ENCODE measurements around the gene MPRIP. TPM values are rescaled to one million over a fixed set of nuclear protein-coding genes. Genes with fewer than 3 reads are reported as not detected.
A peak's percentile ranks its signal among the peaks of the same experiment; 100 is the strongest.

MPRIP gene
- polyA plus RNA-seq, 1 of the 3 experiments (the other 2 are of a cell fraction) = 64.4 TPM

DNA sequence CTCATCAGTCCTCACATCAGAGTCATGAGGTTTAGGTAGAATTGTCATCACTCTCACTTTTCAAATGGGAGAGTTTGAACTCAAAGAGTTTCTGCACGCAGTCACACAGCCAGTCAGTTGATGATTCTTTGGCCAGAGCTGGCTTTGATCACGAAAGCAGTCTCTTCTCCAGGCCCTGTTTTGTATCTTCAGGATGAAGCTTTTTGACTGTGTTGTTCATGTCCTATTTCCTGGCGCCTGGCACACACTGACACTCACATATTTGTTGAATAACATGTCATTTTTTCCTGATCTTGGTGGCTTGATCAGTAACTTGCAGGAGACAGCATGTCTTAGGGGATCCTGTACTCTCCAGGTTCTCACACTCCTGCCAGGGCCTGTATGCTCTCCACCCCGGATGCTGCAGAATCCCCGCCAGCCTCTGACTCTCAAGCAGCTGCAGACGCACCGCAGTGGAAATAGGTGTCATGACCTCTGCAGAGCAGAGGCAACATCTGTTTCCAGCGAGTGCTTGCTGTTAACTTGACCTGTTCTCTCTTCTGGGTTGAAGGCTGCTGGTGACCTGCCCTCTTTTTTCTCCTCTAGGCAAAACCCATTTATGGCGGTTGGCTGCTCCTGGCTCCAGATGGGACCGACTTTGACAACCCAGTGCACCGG lies 33.0 kb downstream of the MPRIP start:
- CTCF ChIA-PET = interaction anchor here (0.8 to 1.0 kb wide), 2 partner anchors 15 to 20 kb away, joined by 3 read pairs; no protein-coding TSS in a partner anchor
- Histone ChIP-seq H3K9me2 (no peaks in the 10 kb centered on the region), H3K4me3 (ENCODE audit: low read depth in 2 of 2, low read length in 1 of 2) (no peak overlapping the region), H3K36me3 (replicated peaks in 1 of 2; ENCODE audit: control insufficient read depth in 1 of 2, insufficient read depth in 2 of 2, low read length in 1 of 2) (peaks cover 20 to 31% of the 10 kb centered on the region in 2 experiments), H2AFZ (ENCODE audit: low read depth) (no peak overlapping the region), H3K4me1 (ENCODE audit: control insufficient read depth in 1 of 2, insufficient read depth in 2 of 2, low read depth in 1 of 2, low read length in 1 of 2) (peaks cover 0 to 62% of the 10 kb centered on the region in 2 experiments; a peak in 2 of 4 replicates), H3K9ac (no peak overlapping the region), H3K27me3 (ENCODE audit: insufficient read depth) (no peaks in the 10 kb centered on the region), H3F3A (replicated peaks; ENCODE audit: insufficient read depth) (no peaks in the 10 kb centered on the region), H3K27ac (ENCODE audit: low read depth in 2 of 2, low read length in 1 of 2) (peak overlapping the region; percentile 8 to 76; a peak in 2 of 4 replicates), H4K20me1 (ENCODE audit: insufficient read depth) (peaks cover 98% of the 10 kb centered on the region), H3K4me2 (no peak overlapping the region), H3K79me2 (ENCODE audit: insufficient read depth) (peaks cover 100% of the 10 kb centered on the region), H3K9me3 (no peaks in the 10 kb centered on the region)
- peak; percentile 68 for DNase-seq
- TF ChIP-seq RCOR1 (IDR thresholded peaks at IDR 0.05; ENCODE audit: low read length) (peak; percentile 38; the same call in 1 of the 2 replicates), IRF3 (IDR thresholded peaks at IDR 0.05; ENCODE audit: low read depth, low read length) (no peak), FOSL2 (IDR thresholded peaks at IDR 0.05; ENCODE audit: borderline replicate concordance, low read depth) (no peak), EP300 (IDR thresholded peaks at IDR 0.05; ENCODE audit: borderline replicate concordance in 1 of 2, low read depth in 1 of 2, low read length in 1 of 2) (peak in 1 of 2 experiments; percentile 17; a peak in 1 of 4 replicates)
- TF ChIP-seq, protein P1, sequence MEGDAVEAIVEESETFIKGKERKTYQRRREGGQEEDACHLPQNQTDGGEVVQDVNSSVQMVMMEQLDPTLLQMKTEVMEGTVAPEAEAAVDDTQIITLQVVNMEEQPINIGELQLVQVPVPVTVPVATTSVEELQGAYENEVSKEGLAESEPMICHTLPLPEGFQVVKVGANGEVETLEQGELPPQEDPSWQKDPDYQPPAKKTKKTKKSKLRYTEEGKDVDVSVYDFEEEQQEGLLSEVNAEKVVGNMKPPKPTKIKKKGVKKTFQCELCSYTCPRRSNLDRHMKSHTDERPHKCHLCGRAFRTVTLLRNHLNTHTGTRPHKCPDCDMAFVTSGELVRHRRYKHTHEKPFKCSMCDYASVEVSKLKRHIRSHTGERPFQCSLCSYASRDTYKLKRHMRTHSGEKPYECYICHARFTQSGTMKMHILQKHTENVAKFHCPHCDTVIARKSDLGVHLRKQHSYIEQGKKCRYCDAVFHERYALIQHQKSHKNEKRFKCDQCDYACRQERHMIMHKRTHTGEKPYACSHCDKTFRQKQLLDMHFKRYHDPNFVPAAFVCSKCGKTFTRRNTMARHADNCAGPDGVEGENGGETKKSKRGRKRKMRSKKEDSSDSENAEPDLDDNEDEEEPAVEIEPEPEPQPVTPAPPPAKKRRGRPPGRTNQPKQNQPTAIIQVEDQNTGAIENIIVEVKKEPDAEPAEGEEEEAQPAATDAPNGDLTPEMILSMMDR (IDR thresholded peaks at IDR 0.05) = no peak
- 68% methylated on average over 11 of the region's 11 CpGs for WGBS (ENCODE audit: low lambda C conversion rate)
- POLR2A ChIA-PET = interaction anchor here (0.7 kb wide), 1 partner anchor 43 kb away, joined by 3 read pairs; no protein-coding TSS in a partner anchor

GRCh38 chr17:17076066-17076465 lies 33.8 kb downstream of the MPRIP start:
- ChIA-PET POLR2A (no interaction called here), CTCF (interaction anchor here (0.8 to 1.0 kb wide), 2 partner anchors 19 to 493 kb away, joined by 3 read pairs; no protein-coding TSS in a partner anchor)
- no peak overlapping the region for H3K9ac ChIP-seq
- no peak overlapping the region for H2AFZ ChIP-seq (ENCODE audit: low read depth)
- no peak overlapping the region for H3K4me3 ChIP-seq (ENCODE audit: low read depth in 2 of 2, low read length in 1 of 2)
- H3K9me3 ChIP-seq = no peaks in the 10 kb centered on the region
- H3K27ac ChIP-seq (ENCODE audit: low read depth in 2 of 2, low read length in 1 of 2) = peak overlapping the region in 1 of 2 experiments; percentile 76; a peak in 2 of 4 replicates
- no peaks in the 10 kb centered on the region for H3K9me2 ChIP-seq
- TF ChIP-seq TAF1 (IDR thresholded peaks at IDR 0.05; ENCODE audit: borderline replicate concordance, low read depth, low read length) = no peak
- TF ChIP-seq, protein P2, sequence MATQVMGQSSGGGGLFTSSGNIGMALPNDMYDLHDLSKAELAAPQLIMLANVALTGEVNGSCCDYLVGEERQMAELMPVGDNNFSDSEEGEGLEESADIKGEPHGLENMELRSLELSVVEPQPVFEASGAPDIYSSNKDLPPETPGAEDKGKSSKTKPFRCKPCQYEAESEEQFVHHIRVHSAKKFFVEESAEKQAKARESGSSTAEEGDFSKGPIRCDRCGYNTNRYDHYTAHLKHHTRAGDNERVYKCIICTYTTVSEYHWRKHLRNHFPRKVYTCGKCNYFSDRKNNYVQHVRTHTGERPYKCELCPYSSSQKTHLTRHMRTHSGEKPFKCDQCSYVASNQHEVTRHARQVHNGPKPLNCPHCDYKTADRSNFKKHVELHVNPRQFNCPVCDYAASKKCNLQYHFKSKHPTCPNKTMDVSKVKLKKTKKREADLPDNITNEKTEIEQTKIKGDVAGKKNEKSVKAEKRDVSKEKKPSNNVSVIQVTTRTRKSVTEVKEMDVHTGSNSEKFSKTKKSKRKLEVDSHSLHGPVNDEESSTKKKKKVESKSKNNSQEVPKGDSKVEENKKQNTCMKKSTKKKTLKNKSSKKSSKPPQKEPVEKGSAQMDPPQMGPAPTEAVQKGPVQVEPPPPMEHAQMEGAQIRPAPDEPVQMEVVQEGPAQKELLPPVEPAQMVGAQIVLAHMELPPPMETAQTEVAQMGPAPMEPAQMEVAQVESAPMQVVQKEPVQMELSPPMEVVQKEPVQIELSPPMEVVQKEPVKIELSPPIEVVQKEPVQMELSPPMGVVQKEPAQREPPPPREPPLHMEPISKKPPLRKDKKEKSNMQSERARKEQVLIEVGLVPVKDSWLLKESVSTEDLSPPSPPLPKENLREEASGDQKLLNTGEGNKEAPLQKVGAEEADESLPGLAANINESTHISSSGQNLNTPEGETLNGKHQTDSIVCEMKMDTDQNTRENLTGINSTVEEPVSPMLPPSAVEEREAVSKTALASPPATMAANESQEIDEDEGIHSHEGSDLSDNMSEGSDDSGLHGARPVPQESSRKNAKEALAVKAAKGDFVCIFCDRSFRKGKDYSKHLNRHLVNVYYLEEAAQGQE (IDR thresholded peaks at IDR 0.05; ENCODE audit: low read depth, low read length) = no peak
- no peak for TF ChIP-seq POLR2AphosphoS5 (IDR thresholded peaks at IDR 0.05; ENCODE audit: low read depth, low read length)
- no peak for TF ChIP-seq NRF1 (IDR thresholded peaks at IDR 0.05; ENCODE audit: low read depth, low read length)
- no peaks in the 10 kb centered on the region for H3F3A ChIP-seq (replicated peaks; ENCODE audit: insufficient read depth)
- peaks cover 19 to 24% of the 10 kb centered on the region in 2 experiments for H3K36me3 ChIP-seq (replicated peaks in 1 of 2; ENCODE audit: control insufficient read depth in 1 of 2, insufficient read depth in 2 of 2, low read length in 1 of 2)
- peaks cover 98% of the 10 kb centered on the region for H4K20me1 ChIP-seq (ENCODE audit: insufficient read depth)
- DNase-seq = no peak
- no peak overlapping the region for H3K4me2 ChIP-seq
- peaks cover 100% of the 10 kb centered on the region for H3K79me2 ChIP-seq (ENCODE audit: insufficient read depth)
- WGBS (ENCODE audit: low lambda C conversion rate) = 98% methylated on average over 5 of the region's 5 CpGs
- peaks cover 0 to 65% of the 10 kb centered on the region in 2 experiments; a peak in 2 of 4 replicates for H3K4me1 ChIP-seq (ENCODE audit: control insufficient read depth in 1 of 2, insufficient read depth in 2 of 2, low read depth in 1 of 2, low read length in 1 of 2)
- no peaks in the 10 kb centered on the region for H3K27me3 ChIP-seq (ENCODE audit: insufficient read depth)
